HAP-1 (cell line): ENCODE results near the gene NEK6.

ENCODE experiments used
- DNase-seq, 2 experiments: peaks; one replicate each; pipeline ENCODE4 v3.0.0-alpha.2; 2016 to 2020; ENCODE audit warnings: low spot score in 2 of 2
- H3K27me3 ChIP-seq: fragments of 250-450 bp; sonication (Bioruptor Pico); 2 replicates; pipeline ENCODE4 v1.5.1; 2020; ENCODE audit warnings: low read depth, mild to moderate bottlenecking, moderate library complexity
- H3K36me3 ChIP-seq: fragments of 250-450 bp; sonication (Bioruptor Pico); replicated peaks from 2 replicates; pipeline ENCODE4 v1.5.1; 2020; ENCODE audit warnings: mild to moderate bottlenecking
- H3K4me1 ChIP-seq: fragments of 250-450 bp; sonication (Bioruptor Pico); 2 replicates; pipeline ENCODE4 v1.5.1; 2020; ENCODE audit warnings: mild to moderate bottlenecking
- H3K4me3 ChIP-seq: fragments of 250-450 bp; sonication (Bioruptor Pico); 2 replicates; pipeline ENCODE4 v1.5.1; 2020; ENCODE audit warnings: mild to moderate bottlenecking, moderate library complexity
- H3K9me3 ChIP-seq: fragments of 250-450 bp; sonication (Bioruptor Pico); 2 replicates; pipeline ENCODE4 v1.5.1; 2020; ENCODE audit warnings: mild to moderate bottlenecking, moderate library complexity
- in situ Hi-C: fragments of 300-500 bp; cut with MboI; formaldehyde crosslinking; loops from 3 replicates; pipeline ENCODE4 v1.14.3; 2020; ENCODE audit warnings: low sequenced_read_pairs, inconsistent platforms, mixed read lengths

NEK6 gene

GRCh38 chr9:124390794-124391658 lies 133.3 kb downstream of the NEK6 start:
- Histone ChIP-seq H3K36me3 (peaks cover 10% of the 10 kb centered on the region), H3K4me1 (peaks cover 24% of the 10 kb centered on the region), H3K4me3 (no peak overlapping the region), H3K27me3 (no peaks in the 10 kb centered on the region), H3K9me3 (no peaks in the 10 kb centered on the region)
- DNase-seq = peak in 1 of 2 experiments; percentile 22
- in situ Hi-C loops = no loop called here

GRCh38 chr9:124392254-124392870 lies 134.6 kb downstream of the NEK6 start:
- Histone ChIP-seq H3K4me3 (no peak overlapping the region), H3K27me3 (no peaks in the 10 kb centered on the region), H3K4me1 (peaks cover 19% of the 10 kb centered on the region), H3K36me3 (peaks cover 14% of the 10 kb centered on the region), H3K9me3 (no peaks in the 10 kb centered on the region)
- DNase-seq = no peak
- in situ Hi-C loops = no loop called here

- in situ Hi-C loops = no loop called here
- DNase-seq = peak; percentile 58 to 64
- Histone ChIP-seq H3K4me1 (peaks cover 19% of the 10 kb centered on the region), H3K4me3 (no peak overlapping the region), H3K9me3 (no peaks in the 10 kb centered on the region), H3K36me3 (peaks cover 14% of the 10 kb centered on the region), H3K27me3 (no peaks in the 10 kb centered on the region)
Observed at GRCh38 chr9:124392871-124393460, 135.2 kb downstream of the NEK6 start.

GRCh38 chr9:124394167-124394566 lies 136.4 kb downstream of the NEK6 start:
- H3K36me3 ChIP-seq = peaks cover 14% of the 10 kb centered on the region
- no peak for DNase-seq
- in situ Hi-C loops = no loop called here
- no peaks in the 10 kb centered on the region for H3K9me3 ChIP-seq
- no peak overlapping the region for H3K4me3 ChIP-seq
- peaks cover 24% of the 10 kb centered on the region for H3K4me1 ChIP-seq
- no peaks in the 10 kb centered on the region for H3K27me3 ChIP-seq

GRCh38 chr9:124394596-124394995 lies 136.8 kb downstream of the NEK6 start:
- in situ Hi-C loops = no loop called here
- Histone ChIP-seq H3K4me1 (peaks cover 24% of the 10 kb centered on the region), H3K27me3 (no peaks in the 10 kb centered on the region), H3K9me3 (no peaks in the 10 kb centered on the region), H3K36me3 (peaks cover 14% of the 10 kb centered on the region), H3K4me3 (no peak overlapping the region)
- DNase-seq = no peak

GRCh38 chr9:124395826-124396225 lies 138.1 kb downstream of the NEK6 start:
- H3K27me3 ChIP-seq = no peaks in the 10 kb centered on the region
- no peaks in the 10 kb centered on the region for H3K9me3 ChIP-seq
- H3K4me3 ChIP-seq = no peak overlapping the region
- in situ Hi-C loops = no loop called here
- peaks cover 19% of the 10 kb centered on the region for H3K4me1 ChIP-seq
- H3K36me3 ChIP-seq = peaks cover 20% of the 10 kb centered on the region
- no peak for DNase-seq

GRCh38 chr9:124398191-124398935 lies 140.6 kb downstream of the NEK6 start:
- Histone ChIP-seq H3K27me3 (no peaks in the 10 kb centered on the region), H3K4me1 (peaks cover 8% of the 10 kb centered on the region), H3K4me3 (no peak overlapping the region), H3K9me3 (no peaks in the 10 kb centered on the region), H3K36me3 (peaks cover 31% of the 10 kb centered on the region)
- in situ Hi-C loops = no loop called here
- peak; percentile 67 to 69 for DNase-seq

GRCh38 chr9:124399323-124399967 lies 141.7 kb downstream of the NEK6 start:
- Histone ChIP-seq H3K4me1 (peaks cover 4% of the 10 kb centered on the region), H3K36me3 (peaks cover 37% of the 10 kb centered on the region), H3K27me3 (no peaks in the 10 kb centered on the region), H3K9me3 (no peaks in the 10 kb centered on the region), H3K4me3 (no peak overlapping the region)
- peak in 1 of 2 experiments; percentile 33 for DNase-seq
- in situ Hi-C loops = no loop called here

- Histone ChIP-seq H3K36me3 (peaks cover 42% of the 10 kb centered on the region), H3K4me1 (peaks cover 4% of the 10 kb centered on the region), H3K27me3 (no peaks in the 10 kb centered on the region), H3K4me3 (no peak overlapping the region), H3K9me3 (no peaks in the 10 kb centered on the region)
- no peak for DNase-seq
- in situ Hi-C loops = loop anchor here (25.0 kb wide), 1 partner anchor 312 kb away; no protein-coding TSS in a partner anchor
Observed at GRCh38 chr9:124399968-124400940, 142.5 kb downstream of the NEK6 start.
